NCI-H1417 (cell line): Measurements from ENCODE around the gene SMAD4.
"Not testable (repeated sequence)": the region's sequence is repeated elsewhere in the genome, so short reads cannot be mapped to it uniquely, and the experiment has no call there.

Source experiments
- DNase-seq, 3 experiments: peaks; one replicate each; lab custom pipeline; 2025; lab: John Stamatoyannopoulos, UW

SMAD4 gene

DNA sequence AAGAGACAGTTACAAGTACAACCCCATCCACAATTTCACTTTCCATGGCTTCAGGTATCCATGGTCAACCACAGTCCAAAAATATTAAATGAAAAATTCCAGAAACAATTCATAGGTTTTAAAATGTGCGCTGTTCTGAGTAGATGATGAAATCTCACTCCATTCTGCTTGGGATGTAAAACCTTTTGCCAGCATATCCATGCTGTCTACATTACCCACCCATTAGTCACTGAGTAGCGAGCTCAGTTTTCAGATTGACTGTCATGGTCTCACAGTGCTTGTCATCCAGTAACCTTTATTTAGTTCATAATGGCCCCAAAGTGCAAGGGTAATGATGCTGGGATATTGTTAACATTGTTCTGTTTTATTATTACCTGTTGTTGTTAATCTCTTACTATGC, 40.5 kb downstream of the SMAD4 start:
- no peak for DNase-seq

DNA sequence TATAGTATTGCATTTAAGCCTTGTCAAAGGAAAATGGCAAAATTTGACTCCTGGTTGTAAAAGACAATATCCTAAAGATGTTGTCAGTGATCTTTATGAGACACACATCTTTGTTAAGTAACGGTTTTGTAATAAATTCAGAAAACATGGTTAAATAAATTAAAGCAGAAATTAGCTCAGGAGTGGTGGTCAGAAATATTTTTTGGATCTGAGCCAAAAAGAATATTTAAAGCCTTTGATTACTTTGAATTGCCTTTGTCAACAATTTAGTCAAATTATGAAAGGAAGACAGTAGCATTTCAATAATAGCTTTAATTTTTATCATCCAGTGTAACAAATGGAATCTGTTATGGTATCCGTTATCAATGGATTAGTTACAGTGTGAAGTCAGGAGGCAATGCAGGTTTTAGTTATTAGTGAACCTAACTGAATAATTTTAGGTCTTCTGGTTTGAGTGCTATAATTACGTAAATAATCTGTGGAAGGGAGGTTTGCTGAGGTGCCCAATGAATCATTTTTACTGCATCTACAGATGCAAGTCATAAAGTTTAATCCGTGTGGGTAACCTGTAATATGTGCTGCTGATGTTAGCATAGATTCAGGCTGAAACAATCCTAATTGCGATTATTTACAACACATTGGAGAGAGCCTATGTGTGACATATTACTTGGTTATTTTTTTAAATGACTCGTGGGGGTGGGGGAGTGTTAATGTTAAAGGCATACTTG, 42.7 kb downstream of the SMAD4 start:
- DNase-seq: peak in 2 of 3 experiments; percentile 36 to 78

DNA sequence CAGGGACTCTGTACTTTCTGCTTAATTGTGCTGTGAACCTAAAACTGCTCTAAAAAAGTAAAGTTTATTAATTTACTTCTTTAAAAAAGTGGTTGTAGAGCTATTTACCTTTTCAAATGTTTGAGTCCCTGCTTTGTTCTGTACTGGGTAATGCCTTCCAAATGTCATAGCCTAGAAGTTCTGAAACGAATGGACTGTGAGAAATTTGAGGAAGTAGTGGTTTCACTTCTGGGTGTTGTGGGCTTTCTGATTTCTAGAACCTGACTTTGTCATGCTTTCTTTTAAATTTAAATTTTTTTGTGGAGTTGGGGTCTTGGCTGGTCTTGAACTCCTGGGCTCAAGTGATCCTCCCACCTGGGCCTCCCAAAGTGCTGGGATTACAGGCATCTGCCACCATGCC, 44.6 kb downstream of the SMAD4 start:
- DNase-seq: no peak

DNA sequence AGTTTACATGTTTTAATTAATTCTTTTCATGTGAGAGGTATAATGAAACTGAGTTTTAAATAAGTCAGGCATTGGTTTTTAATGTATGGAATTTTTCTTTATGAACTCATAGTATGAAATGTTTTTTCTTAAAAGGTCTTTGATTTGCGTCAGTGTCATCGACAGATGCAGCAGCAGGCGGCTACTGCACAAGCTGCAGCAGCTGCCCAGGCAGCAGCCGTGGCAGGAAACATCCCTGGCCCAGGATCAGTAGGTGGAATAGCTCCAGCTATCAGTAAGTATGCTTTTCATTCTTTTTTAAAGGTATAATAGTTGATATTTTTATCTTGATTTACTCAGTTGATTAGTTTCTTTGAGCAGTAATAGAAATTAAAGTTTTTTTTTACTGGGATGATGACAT, 46.5 kb downstream of the SMAD4 start:
- DNase-seq: no peak

DNA sequence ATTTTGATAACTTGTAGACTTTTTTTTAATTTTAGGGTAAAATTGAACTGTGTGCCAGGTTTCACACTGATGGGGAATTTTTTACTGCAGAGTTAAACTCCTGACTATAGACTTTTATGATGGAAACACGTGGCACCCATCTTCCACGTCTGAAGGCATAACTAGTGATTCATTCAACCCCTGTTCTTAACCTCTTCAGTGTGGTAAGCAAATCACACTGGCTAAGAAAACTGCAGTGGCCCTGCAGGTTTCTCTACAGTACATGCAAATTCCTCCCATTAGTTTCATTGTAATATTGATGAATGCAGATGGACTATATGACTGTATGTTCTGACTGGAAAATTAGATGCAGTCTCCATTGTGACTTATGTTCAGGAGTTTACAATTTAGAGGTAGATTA, 47.2 kb downstream of the SMAD4 start:
- no peak for DNase-seq

DNA sequence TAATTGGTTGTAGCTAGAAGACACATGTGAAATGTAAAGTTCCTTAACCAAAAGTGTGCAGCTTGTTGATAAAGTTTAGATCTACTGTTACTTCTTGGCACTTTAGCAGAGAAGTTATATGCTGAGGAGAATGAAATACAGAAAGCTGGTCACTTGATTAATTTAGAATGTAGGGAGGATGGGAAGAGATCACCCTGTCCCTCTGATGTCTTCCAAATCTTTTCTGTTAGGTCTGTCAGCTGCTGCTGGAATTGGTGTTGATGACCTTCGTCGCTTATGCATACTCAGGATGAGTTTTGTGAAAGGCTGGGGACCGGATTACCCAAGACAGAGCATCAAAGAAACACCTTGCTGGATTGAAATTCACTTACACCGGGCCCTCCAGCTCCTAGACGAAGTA, 48.0 kb downstream of the SMAD4 start:
- no peak for DNase-seq

DNA sequence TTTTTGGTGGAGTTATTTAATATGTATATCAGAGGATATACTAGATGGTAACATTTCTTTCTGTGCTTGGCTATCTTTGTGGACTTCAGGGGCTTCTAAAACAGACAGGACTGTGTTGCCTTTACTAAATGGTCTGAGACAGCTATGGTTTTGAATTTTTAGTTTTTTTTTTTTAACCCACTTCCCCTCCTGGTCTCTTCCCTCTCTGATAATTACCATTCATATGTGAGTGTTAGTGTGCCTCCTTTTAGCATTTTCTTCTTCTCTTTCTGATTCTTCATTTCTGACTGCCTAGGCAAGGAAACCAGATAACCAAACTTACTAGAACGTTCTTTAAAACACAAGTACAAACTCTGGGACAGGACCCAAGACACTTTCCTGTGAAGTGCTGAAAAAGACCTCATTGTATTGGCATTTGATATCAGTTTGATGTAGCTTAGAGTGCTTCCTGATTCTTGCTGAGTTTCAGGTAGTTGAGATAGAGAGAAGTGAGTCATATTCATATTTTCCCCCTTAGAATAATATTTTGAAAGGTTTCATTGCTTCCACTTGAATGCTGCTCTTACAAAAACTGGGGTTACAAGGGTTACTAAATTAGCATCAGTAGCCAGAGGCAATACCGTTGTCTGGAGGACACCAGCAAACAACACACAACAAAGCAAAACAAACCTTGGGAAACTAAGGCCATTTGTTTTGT, 52.7 kb downstream of the SMAD4 start:
- DNase-seq: no peak

DNA sequence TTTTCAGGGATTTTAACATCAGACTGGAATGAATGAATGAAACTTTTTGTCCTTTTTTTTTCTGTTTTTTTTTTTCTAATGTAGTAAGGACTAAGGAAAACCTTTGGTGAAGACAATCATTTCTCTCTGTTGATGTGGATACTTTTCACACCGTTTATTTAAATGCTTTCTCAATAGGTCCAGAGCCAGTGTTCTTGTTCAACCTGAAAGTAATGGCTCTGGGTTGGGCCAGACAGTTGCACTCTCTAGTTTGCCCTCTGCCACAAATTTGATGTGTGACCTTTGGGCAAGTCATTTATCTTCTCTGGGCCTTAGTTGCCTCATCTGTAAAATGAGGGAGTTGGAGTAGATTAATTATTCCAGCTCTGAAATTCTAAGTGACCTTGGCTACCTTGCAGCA, 53.4 kb downstream of the SMAD4 start:
- DNase-seq: no peak

DNA sequence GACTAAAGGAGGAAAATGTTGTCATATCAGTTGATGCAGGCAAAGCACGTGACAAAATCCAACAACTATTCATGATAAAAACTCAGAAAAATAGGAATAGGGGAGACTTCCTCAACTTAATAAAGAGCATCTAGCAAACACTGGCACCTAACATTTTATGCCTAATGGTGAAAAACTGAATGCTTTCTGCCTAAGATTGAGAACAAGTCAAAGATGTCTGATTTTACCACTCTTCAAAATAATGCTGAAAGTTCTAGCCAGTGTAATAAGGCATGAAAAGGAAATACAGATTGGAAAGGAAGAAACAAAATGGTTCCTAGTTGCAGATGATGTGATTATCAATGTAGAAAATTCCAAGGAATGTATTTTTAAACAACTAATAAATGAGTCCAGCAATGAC, 58.4 kb downstream of the SMAD4 start:
- no peak for DNase-seq

DNA sequence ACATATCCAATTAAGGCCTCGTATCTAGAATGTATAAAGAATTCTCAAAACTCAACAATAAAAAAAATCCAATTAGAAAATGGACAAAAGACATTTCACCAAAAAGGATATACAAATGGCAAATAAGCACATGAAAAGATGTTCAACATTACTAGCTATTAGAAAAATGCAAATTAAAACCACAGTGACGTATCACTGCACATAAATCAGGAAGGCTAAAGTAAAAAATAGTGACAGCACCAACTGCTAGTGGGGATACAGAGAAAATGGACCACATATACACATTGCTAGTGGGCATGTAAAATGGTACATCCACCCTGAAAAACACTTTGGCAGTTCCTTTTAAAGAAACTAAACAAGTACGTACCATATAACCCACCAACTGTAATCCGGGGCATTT, 59.7 kb downstream of the SMAD4 start:
- no peak for DNase-seq

DNA sequence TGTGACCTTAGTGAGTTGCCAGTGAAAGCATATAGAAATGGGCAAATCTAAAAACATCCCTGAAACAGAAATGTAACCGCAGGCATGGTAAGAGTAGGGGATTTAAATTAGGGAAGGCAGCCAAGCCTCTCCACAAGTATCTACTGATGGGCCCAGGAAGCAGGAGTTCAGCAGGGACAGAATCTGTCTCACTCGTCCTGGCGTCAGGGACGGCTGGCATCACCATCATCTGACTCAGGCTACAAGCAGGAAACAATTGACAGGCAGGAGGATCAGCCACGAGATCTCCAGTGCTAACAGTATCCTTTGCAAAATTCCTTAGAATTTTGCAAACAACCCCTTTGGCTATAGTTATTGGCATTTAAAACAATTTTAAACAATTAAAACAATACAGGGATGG, 61.3 kb downstream of the SMAD4 start:
- no peak for DNase-seq

DNA sequence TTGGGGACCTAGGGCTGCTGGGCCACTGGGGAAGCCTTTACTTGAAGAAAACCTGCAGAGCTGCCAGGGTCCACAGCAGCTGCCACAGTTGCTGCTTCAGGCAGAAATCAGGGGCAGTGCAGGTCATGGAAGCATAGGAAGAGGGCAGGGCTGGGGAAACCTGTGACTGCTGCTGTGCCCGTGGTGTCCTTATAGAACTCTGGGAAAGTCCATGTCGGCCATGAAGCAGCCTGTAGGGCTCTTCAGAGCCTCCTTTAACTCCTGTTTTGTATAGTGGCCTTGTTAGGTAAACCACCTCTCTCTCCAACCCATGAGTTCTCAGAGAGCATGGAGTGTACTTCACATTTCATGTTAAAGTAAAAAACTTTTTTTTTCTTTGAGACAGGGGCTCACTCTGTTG, 62.1 kb downstream of the SMAD4 start:
- DNase-seq: no peak

DNA sequence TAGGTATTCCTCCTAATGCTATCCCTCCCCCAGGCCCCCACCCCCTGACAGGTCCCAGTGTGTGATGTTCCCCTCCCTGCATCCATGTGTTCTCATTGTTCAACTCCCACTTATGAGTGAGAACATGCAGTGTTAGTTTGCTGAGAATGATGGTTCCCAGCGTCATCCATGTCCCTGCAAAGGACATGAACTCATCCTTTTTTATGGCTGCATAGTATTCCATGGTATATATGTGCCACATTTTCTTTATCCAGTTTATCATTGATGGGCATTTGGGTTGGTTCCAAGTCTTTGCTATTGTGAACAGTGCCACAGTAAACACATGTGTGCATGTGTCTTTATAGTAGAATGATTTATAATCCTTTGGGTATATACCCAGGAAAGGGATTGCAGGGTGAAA, 63.0 kb downstream of the SMAD4 start:
- not testable (repeated sequence) for DNase-seq

DNA sequence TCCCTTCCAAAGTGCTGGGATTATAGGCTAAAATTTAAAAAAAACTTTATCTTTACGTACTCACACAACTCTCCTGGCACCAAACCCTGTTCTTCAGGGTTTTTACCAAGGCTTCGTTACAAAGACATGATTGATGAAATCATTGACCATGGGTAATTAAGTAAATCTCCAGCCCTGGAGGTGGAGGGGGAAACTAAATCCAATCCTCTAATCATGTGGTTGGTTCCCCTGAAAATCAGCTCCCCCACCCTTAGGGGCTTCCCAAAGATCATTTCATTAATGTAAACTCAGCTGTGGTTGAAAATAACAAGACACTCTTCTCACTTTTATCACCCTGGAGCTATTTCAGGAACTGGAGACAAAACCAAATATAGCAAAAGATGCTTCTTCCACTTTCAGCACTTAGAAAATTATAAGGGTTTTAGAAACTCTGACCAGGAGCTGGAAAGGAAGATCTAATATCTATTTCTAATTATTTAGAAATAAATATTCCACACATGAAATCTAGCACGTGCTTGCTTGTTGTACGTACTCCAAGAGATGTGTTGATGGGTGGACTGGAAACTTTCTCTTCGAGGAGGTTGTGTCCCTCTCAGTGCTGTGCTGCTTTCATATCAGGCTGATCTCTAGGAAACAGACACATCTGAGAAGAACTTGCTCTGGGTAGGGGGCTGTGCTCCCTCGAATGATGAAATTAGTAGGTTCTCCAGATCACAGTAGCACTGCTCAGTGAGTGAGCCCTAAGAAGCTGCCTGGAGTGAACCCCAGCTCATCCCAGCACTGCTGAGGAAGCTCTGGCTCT, 67.2 kb downstream of the SMAD4 start:
- no peak for DNase-seq

DNA sequence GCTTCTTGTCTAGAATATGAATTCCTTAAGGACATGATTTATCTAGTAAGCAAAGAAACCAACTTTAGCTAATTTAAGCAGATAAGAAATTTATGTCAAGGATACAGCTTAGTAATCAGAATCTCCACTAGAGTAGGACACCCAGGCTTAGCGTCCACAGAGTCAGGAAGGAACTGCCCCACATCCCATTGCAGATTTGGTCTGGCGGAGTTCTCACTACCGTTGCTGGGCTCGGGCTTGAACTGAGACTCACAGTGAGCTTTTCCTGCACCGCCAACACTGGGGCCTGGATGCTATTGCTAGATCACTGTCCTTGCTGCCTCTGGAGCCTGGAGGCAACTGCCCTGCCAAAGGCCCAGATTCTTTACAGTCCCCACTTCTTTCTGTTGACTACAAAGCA, 68.1 kb downstream of the SMAD4 start:
- no peak for DNase-seq

DNA sequence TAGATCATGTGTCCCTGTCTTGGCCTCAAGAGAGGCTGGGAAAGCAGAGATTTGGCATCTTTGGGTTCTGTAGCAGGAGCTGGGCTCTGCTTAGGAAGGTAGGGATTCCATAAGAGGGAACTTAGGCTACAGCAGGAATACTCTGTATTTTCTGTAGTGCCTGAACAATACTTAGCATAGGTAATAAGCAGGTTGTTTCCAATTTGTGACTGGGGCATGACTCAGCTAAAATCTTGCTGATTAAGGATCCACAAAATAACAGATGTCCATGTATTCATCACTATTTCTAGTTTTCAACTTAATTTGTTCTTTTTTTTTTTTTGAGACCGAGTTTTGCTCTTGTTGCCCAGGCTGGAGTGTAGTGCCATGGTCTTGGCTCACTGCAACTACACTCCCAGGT, 68.5 kb downstream of the SMAD4 start:
- no peak for DNase-seq

DNA sequence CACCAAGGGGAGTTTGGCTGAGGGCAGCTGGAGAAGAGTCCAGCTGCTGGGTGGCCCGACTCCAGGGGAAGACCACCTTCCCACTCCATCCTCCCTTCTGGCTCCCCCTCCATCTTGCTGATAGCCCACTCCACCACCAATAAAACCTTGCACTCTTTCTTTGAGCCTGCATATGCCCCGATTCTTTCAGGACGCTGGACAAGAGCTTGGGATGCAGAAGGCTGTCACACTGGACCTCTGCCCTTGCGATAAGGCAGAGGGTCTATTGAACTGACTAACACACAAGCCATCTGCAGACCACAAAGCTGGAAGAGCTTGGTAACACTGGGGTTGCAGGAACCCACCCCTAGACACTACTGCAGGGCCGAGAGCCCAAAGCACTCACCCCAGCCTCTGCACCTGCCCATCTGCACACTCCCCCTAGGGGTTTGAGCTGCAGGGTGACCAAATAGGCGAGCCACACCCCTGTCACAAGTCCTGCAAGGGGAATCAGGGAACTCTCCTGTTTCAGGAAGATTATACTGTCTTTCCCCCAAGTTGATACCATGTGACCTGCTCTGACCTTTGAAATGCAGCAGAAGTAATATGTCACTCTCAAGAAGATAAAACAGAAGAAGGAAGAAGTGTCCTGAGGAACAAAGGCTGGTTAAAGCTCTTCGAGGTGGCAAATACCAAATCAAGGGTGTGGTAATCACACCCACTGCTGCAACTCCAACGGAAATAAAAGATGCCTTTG, 70.5 kb downstream of the SMAD4 start:
- no peak for DNase-seq

DNA sequence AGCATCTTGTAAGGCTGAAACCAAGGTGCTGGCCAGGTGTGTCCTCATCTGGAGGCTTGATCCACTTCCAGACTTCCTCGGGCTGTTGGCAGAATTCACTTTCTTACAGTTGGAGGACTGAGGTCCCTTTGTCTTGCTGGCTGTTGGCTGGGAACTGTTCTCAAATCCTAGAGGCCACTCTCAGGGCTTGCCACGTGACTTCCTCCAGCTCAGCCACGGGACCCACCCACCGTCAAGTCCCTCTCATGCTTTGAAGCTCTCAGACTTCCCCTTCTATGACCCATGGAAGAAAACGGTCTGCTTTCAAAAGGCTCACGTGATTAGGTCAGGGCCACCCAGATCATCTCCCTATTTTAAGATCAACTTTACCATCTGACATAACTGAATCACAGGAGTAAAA, 77.1 kb downstream of the SMAD4 start:
- no peak for DNase-seq

DNA sequence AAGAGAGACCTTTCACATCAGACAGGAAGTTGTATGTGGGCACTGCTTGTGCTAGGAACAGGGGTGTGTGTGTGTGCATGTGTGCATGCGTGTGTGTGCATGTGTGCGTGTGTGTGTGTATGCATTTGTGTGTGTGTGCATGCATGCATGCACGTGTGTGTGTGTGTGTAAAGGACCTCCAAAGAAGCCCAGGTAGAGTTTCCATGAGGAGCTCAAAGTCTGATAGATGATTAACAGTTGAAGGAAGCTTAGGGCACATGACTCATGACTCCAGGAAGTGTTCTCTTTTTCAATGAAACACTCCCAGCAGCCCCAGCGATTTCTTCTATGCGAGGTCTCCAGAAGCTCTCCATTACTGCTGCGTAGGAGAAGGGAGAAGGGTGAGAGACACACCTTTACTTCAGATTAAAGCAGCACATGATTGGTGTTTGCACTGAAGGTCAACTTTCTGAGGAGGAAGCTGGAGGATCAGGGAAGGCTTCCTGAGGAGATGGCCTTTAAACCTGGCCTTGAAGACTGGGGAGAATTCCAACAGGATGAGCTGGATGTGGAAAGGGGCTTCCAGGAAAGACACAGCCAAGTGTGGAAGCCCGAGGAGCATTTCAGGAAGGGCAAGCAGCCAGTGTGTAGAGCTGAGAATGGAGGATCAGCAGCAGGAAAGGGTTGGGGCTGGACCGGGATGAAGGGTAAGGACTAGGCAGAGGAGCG, 77.7 kb downstream of the SMAD4 start:
- DNase-seq: no peak

DNA sequence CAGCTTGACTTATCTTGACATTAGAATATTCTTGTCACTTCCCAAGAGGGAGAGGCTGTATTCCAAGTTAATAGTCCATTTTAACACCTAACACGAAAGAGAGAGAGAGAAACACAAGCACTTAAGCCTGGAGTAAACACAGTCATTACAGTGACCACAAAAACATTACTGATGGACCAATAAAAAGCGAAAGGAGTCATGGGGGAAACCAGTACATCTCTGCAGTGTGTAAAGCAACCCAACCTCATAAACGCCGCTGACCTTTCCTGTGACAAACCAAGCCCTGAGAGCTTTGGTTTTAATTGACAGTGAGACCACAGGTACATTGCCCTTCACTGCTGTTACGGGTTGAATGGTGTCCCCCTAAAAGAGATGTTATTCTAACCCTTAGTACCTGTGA, 78.3 kb downstream of the SMAD4 start:
- no peak for DNase-seq

DNA sequence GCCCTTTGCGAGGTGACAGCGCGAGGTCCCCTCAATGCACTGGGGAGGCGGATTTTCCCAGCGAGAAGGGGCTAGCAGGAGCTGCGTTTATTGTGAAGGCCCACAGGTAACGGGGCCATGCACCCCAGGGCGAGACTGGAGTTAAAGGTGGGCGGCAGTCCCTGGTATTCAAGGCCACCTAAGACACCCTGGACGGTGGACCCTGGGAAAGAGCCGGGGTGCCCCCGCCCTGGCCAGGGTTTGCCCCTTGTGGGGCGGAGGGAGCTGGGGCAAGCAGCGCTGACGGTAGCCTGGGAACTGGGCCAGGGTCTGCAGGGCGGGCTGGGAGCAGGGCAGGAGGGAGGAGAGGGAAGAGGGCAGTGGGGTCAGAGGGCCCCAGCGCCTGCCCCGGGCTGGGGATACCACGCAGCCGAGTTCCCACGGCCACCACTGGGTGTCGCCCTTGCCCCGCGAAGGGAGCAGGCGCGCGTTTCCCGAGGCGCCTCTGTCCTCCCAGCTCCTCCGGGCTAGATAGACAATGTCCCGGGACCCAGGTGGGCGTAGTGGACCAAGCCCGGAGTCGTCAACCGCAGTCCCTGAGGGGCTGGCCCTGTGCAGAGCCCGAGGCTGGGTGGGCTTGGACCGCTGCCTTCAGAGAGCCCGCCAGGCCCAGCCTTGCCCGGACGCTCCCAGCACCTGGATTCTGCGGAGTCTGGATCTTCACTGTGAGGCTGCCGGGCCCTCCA, 80.2 kb downstream of the SMAD4 start:
- peak; percentile 24 to 44 (median 37) for DNase-seq
